OCI-LY1 (cell line): ENCODE measurements around the gene KLK2.

Source experiments
- H2AFZ ChIP-seq: fragments of 200-600 bp; sonication (generic), shearing (Covaris generic); 2 replicates; pipeline ENCODE4 v1.6.0; 2014; ENCODE audit warnings: antibody characterized with exemption, mild to moderate bottlenecking, low read length
- H3F3A ChIP-seq: fragments of 200-600 bp; sonication (generic), shearing (Covaris generic); 2 replicates; pipeline ENCODE4 v1.6.0; 2014; ENCODE audit warnings: mild to moderate bottlenecking, antibody characterized with exemption, low read length, moderate library complexity; ENCODE audit not compliant: insufficient read depth
- H3K27ac ChIP-seq: fragments of 200-600 bp; sonication (generic); 2 replicates; pipeline ENCODE4 v1.5.1; 2014; ENCODE audit warnings: low read length, mixed run types, mild to moderate bottlenecking, low read depth; ENCODE audit not compliant: poor library complexity, severe bottlenecking
- H3K27me3 ChIP-seq: fragments of 200-600 bp; sonication (generic); 2 replicates; pipeline ENCODE4 v1.6.0; 2014; ENCODE audit warnings: antibody characterized with exemption, mild to moderate bottlenecking, low read length, moderate library complexity; ENCODE audit not compliant: insufficient read depth
- H3K36me3 ChIP-seq: fragments of 200-600 bp; sonication (generic); 2 replicates; pipeline ENCODE4 v1.6.1; 2014; ENCODE audit warnings: mild to moderate bottlenecking, antibody characterized with exemption, low read length, moderate library complexity, mixed read lengths; ENCODE audit not compliant: insufficient read depth
- H3K4me1 ChIP-seq: fragments of 200-600 bp; sonication (generic); 2 replicates; pipeline ENCODE4 v1.5.1; 2014; ENCODE audit warnings: mild to moderate bottlenecking, low read length, moderate library complexity; ENCODE audit not compliant: insufficient read depth, severe bottlenecking
- H3K4me2 ChIP-seq: fragments of 200-600 bp; sonication (generic), shearing (Covaris generic); 2 replicates; pipeline ENCODE4 v1.6.1; 2014; ENCODE audit warnings: low read length
- H3K4me3 ChIP-seq: fragments of 200-600 bp; sonication (generic); 2 replicates; pipeline ENCODE4 v1.5.1; 2014; ENCODE audit warnings: low read length, low read depth, mild to moderate bottlenecking, mixed read lengths; ENCODE audit not compliant: poor library complexity, severe bottlenecking
- H3K79me2 ChIP-seq: fragments of 200-600 bp; shearing (Covaris generic); 2 replicates; pipeline ENCODE4 v1.6.1; 2016; ENCODE audit warnings: mixed run types, low read length, mixed read lengths; ENCODE audit not compliant: insufficient read depth
- H3K9ac ChIP-seq: fragments of 200-600 bp; sonication (generic), shearing (Covaris generic); 2 replicates; pipeline ENCODE4 v1.6.1; 2014; ENCODE audit warnings: mild to moderate bottlenecking, low read length, mixed read lengths
- H3K9me2 ChIP-seq: fragments of 200-600 bp; sonication (generic), shearing (Covaris generic); 2 replicates; pipeline ENCODE4 v1.6.1; 2014; ENCODE audit warnings: low read depth, mild to moderate bottlenecking, low read length, mixed read lengths
- H3K9me3 ChIP-seq: fragments of 200-600 bp; shearing (Covaris generic); 2 replicates; pipeline ENCODE4 v1.6.1; 2014; ENCODE audit warnings: low read length, mixed read lengths
- H4K20me1 ChIP-seq: fragments of 200-600 bp; sonication (generic), shearing (Covaris generic); 2 replicates; pipeline ENCODE4 v1.6.0; 2016; ENCODE audit warnings: mild to moderate bottlenecking, low read length; ENCODE audit not compliant: insufficient read depth
- EZH2 ChIP-seq: fragments of 200-600 bp; sonication (generic), shearing (Covaris generic); IDR thresholded peaks from 2 replicates; pipeline ENCODE4 v1.8.0; 2017; ENCODE audit warnings: borderline replicate concordance, mixed run types, mild to moderate bottlenecking, antibody characterized with exemption, low read length, moderate library complexity, mixed read lengths
- TF ChIP-seq, protein P1 (sequence below): fragments of 200-600 bp; sonication (generic), shearing (Covaris generic); IDR thresholded peaks from 2 replicates; pipeline ENCODE4 v1.5.1; 2017; ENCODE audit warnings: mild to moderate bottlenecking, antibody characterized with exemption, low read length, moderate library complexity, mixed read lengths

The KLK2 gene

DNA sequence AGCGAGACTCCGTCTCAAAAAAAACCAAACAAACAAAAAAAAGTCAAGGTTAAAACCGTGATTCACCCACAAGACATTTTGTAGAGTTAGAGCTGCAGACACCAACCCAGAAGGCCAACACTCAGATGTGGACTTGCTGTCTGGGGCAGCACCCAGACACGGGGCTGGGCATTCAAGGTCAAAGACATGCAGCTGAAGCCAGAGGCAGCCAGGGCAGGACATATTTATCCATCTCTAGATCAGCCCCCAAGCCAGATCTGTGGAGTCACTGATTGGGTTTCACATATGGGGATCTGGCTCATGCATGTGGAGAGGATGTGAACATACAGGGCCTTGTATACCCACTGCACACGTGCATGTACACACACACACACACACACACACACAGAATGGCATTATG, 43.4 kb upstream of the KLK2 start:
- no peaks in the 10 kb centered on the region for H3K4me1 ChIP-seq
- no peaks in the 10 kb centered on the region for H4K20me1 ChIP-seq
- no peak overlapping the region for H3K9ac ChIP-seq
- H3F3A ChIP-seq, result no peaks in the 10 kb centered on the region
- no peaks in the 10 kb centered on the region for H3K9me3 ChIP-seq
- no peaks in the 10 kb centered on the region for H3K36me3 ChIP-seq
- no peaks in the 10 kb centered on the region for H3K79me2 ChIP-seq
- no peak overlapping the region for H3K4me2 ChIP-seq
- H3K4me3 ChIP-seq, result no peak overlapping the region
- no peak overlapping the region for H2AFZ ChIP-seq
- no peak for TF ChIP-seq EZH2
- TF ChIP-seq, protein P1, sequence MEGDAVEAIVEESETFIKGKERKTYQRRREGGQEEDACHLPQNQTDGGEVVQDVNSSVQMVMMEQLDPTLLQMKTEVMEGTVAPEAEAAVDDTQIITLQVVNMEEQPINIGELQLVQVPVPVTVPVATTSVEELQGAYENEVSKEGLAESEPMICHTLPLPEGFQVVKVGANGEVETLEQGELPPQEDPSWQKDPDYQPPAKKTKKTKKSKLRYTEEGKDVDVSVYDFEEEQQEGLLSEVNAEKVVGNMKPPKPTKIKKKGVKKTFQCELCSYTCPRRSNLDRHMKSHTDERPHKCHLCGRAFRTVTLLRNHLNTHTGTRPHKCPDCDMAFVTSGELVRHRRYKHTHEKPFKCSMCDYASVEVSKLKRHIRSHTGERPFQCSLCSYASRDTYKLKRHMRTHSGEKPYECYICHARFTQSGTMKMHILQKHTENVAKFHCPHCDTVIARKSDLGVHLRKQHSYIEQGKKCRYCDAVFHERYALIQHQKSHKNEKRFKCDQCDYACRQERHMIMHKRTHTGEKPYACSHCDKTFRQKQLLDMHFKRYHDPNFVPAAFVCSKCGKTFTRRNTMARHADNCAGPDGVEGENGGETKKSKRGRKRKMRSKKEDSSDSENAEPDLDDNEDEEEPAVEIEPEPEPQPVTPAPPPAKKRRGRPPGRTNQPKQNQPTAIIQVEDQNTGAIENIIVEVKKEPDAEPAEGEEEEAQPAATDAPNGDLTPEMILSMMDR, result no peak
- no peak overlapping the region for H3K27ac ChIP-seq
- H3K9me2 ChIP-seq, result no peaks in the 10 kb centered on the region
- peaks cover under 1% of the 10 kb centered on the region; the same call in 1 of the 2 replicates for H3K27me3 ChIP-seq

DNA sequence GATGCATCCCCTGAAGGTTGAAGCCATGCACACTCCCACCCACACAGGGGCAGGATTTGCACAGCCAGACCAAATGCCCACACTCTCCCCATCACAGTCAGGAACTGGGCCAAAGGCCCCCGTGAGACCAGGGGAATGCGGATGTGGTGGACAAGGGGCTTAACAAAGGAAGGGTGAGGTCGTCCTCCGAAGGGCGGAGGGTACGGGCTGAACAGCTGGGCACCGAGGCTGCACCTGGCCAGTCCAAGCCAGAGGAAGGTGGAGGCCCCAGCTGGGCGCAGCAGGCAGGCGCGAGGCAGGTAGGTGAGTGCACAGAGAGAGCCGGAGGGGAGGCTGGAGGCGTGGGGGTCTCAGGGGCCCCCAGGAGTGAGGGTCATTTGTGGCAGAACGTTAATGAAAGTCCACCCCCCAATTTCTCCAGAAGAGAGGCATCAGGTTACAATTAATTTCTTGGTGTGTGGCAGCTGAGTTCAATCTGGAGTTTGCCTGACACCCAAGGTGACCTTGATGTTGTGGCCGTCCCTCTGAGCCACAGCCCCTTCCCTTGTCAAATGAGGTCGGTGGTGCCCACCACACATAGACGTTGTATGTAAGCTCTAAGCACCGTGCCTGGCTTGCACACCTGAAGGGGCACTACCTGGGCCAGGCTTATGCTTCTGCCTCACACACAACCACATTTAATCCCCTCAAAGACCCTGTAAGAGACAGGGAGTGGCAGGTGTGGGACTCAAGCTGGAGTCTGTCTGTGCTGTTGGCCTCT, 42.8 kb upstream of the KLK2 start:
- no peak for TF ChIP-seq EZH2
- TF ChIP-seq, protein P1, result no peak

DNA sequence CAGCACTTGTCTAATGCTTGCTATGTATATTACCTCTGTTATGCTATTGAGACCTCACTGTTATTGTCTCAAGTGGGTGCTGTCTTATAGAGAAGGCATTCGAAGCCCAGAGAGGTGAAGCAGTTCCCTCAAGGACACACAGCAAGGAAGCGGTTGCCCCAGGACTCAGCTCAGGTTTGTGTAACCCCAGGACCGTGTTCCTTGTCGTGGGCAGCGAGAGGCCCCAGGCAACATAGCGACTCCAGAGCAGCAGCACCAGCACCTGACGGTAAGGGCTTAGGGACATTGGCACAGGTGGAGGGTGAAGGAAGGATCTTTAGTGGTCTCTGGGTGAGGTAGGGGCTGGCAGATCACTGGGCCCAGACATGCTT, 42.2 kb upstream of the KLK2 start:
- Histone ChIP-seq H3K9ac (no peak overlapping the region), H3K9me3 (no peaks in the 10 kb centered on the region), H3K4me1 (peaks cover 7% of the 10 kb centered on the region), H3K27ac (no peak overlapping the region), H4K20me1 (no peaks in the 10 kb centered on the region), H3K9me2 (no peaks in the 10 kb centered on the region), H3K4me3 (no peak overlapping the region), H2AFZ (no peak overlapping the region), H3K36me3 (no peaks in the 10 kb centered on the region), H3K4me2 (no peak overlapping the region), H3F3A (no peaks in the 10 kb centered on the region), H3K79me2 (no peaks in the 10 kb centered on the region), H3K27me3 (peaks cover 4% of the 10 kb centered on the region; the same call in 1 of the 2 replicates)
- TF ChIP-seq, protein P1, result no peak
- TF ChIP-seq EZH2, result no peak

More for the DNA sequence above, 42.8 kb upstream of the KLK2 start:
- H3K79me2 ChIP-seq, result no peaks in the 10 kb centered on the region
- peaks cover 4% of the 10 kb centered on the region; the same call in 1 of the 2 replicates for H3K27me3 ChIP-seq
- no peaks in the 10 kb centered on the region for H3F3A ChIP-seq
- H3K36me3 ChIP-seq, result no peaks in the 10 kb centered on the region
- peaks cover 3% of the 10 kb centered on the region for H3K4me1 ChIP-seq
- no peak overlapping the region for H3K4me2 ChIP-seq
- H3K9me3 ChIP-seq, result no peaks in the 10 kb centered on the region
- no peak overlapping the region for H3K9ac ChIP-seq
- H3K9me2 ChIP-seq, result no peaks in the 10 kb centered on the region
- no peaks in the 10 kb centered on the region for H4K20me1 ChIP-seq
- H2AFZ ChIP-seq, result no peak overlapping the region
- H3K27ac ChIP-seq, result no peak overlapping the region
- no peak overlapping the region for H3K4me3 ChIP-seq
